M059J (cell line): ENCODE measurements around the gene PIEZO1. TPM values are rescaled to one million over a fixed set of nuclear protein-coding genes. Genes with fewer than 3 reads are reported as not detected.

Experiments
- DNase-seq: peaks from one replicate; pipeline ENCODE4 v3.0.0-alpha.2; 2012; ENCODE audit warnings: low read depth
- total RNA-seq: library from RNA; depleted of rRNA; stranded (reverse); fragments of >200 nt; shearing (Covaris generic); gene quantifications from 2 replicates; pipeline ENCODE4 v1.2.3, GENCODE V29; 2014

The PIEZO1 gene
- total RNA-seq, 1 experiment from 2014 or later, result 89.6 TPM

- DNase-seq, result no peak
Measured at GRCh38 chr16:88766975-88767374, 18.0 kb downstream of the PIEZO1 start.

GRCh38 chr16:88764913-88765349 lies 20.1 kb downstream of the PIEZO1 start:
- peak; percentile 91 for DNase-seq

GRCh38 chr16:88764080-88764479 lies 20.9 kb downstream of the PIEZO1 start:
- no peak for DNase-seq

GRCh38 chr16:88763502-88764053 lies 21.4 kb downstream of the PIEZO1 start:
- peak; percentile 78 for DNase-seq

GRCh38 chr16:88762941-88763340 lies 22.1 kb downstream of the PIEZO1 start:
- DNase-seq, result no peak

GRCh38 chr16:88762258-88762870 lies 22.7 kb downstream of the PIEZO1 start:
- no peak for DNase-seq

- DNase-seq, result no peak
Measured at GRCh38 chr16:88761830-88762229, 23.2 kb downstream of the PIEZO1 start.

- DNase-seq, result no peak
Measured at GRCh38 chr16:88761143-88761534, 23.9 kb downstream of the PIEZO1 start.

GRCh38 chr16:88760424-88761142 lies 24.4 kb downstream of the PIEZO1 start:
- no peak for DNase-seq

- DNase-seq, result no peak
Measured at GRCh38 chr16:88759976-88760350, 25.1 kb downstream of the PIEZO1 start.

- no peak for DNase-seq
Measured at GRCh38 chr16:88759245-88759975, 25.6 kb downstream of the PIEZO1 start.

GRCh38 chr16:88758944-88759244 lies 26.1 kb downstream of the PIEZO1 start:
- DNase-seq, result no peak

GRCh38 chr16:88758227-88758943 lies 26.6 kb downstream of the PIEZO1 start:
- DNase-seq, result no peak

- no peak for DNase-seq
Measured at GRCh38 chr16:88755745-88756443, 29.1 kb downstream of the PIEZO1 start.

- peak; percentile 85 for DNase-seq
Measured at GRCh38 chr16:88754912-88755744, 29.9 kb downstream of the PIEZO1 start.

- no peak for DNase-seq
Measured at GRCh38 chr16:88754109-88754911, 30.7 kb downstream of the PIEZO1 start.

- DNase-seq, result no peak
Measured at GRCh38 chr16:88753602-88754001, 31.4 kb downstream of the PIEZO1 start.

- no peak for DNase-seq
Measured at GRCh38 chr16:88753191-88753590, 31.8 kb downstream of the PIEZO1 start.

- DNase-seq, result no peak
Measured at GRCh38 chr16:88752386-88753002, 32.5 kb downstream of the PIEZO1 start.
